MM.1S (cell line): ENCODE results near the gene ISG20.

Experiments used
- DNase-seq: peaks from one replicate; pipeline ENCODE4 v3.0.0-alpha.2; 2015
- H2AFZ ChIP-seq: fragments of 300-600 bp; sonication (generic); 2 replicates; pipeline ENCODE4 v1.6.0; 2016; ENCODE audit warnings: antibody characterized with exemption, low read length
- H3F3A ChIP-seq: fragments of 300-600 bp; sonication (generic); 2 replicates; pipeline ENCODE4 v1.6.1; 2016; ENCODE audit warnings: mild to moderate bottlenecking, antibody characterized with exemption, low read length, moderate library complexity, mixed read lengths; ENCODE audit not compliant: insufficient read depth
- H3K27ac ChIP-seq: fragments of 300-600 bp; sonication (generic); 2 replicates; pipeline ENCODE4 v1.5.1; 2016; ENCODE audit warnings: mild to moderate bottlenecking, low read length
- H3K27me3 ChIP-seq: fragments of 300-600 bp; sonication (generic); replicated peaks from 2 replicates; pipeline ENCODE4 v1.6.0; 2016; ENCODE audit warnings: low read length; ENCODE audit not compliant: insufficient read depth
- H3K36me3 ChIP-seq: fragments of 300-600 bp; sonication (generic); replicated peaks from 2 replicates; pipeline ENCODE4 v1.6.1; 2016; ENCODE audit warnings: mild to moderate bottlenecking, low read length, mixed read lengths; ENCODE audit not compliant: insufficient read depth
- H3K4me1 ChIP-seq: fragments of 300-600 bp; sonication (generic); 2 replicates; pipeline ENCODE4 v1.6.1; 2016; ENCODE audit warnings: low read length, mixed read lengths
- H3K4me2 ChIP-seq: fragments of 300-600 bp; sonication (generic); 2 replicates; pipeline ENCODE4 v1.6.0; 2016; ENCODE audit warnings: low read depth, low read length
- H3K4me3 ChIP-seq: fragments of 300-600 bp; sonication (generic); 2 replicates; pipeline ENCODE4 v1.5.1; 2016; ENCODE audit warnings: low read length, mixed read lengths
- H3K79me2 ChIP-seq: fragments of 300-600 bp; sonication (generic); 2 replicates; pipeline ENCODE4 v1.6.1; 2016; ENCODE audit warnings: mixed run types, low read length, mixed read lengths
- H3K9ac ChIP-seq: fragments of 300-600 bp; sonication (generic); 2 replicates; pipeline ENCODE4 v1.6.1; 2016; ENCODE audit warnings: low read length, mixed read lengths
- H3K9me2 ChIP-seq: fragments of 300-600 bp; sonication (generic); replicated peaks from 2 replicates; pipeline ENCODE4 v1.6.1; 2016; ENCODE audit warnings: mild to moderate bottlenecking, low read length, mixed read lengths; ENCODE audit not compliant: insufficient read depth
- H3K9me3 ChIP-seq: fragments of 300-600 bp; sonication (generic); replicated peaks from 2 replicates; pipeline ENCODE4 v1.6.1; 2016; ENCODE audit warnings: mild to moderate bottlenecking, low read length, mixed read lengths; ENCODE audit not compliant: insufficient read depth
- H4K20me1 ChIP-seq: fragments of 300-600 bp; sonication (generic); 2 replicates; pipeline ENCODE4 v1.6.1; 2016; ENCODE audit warnings: mild to moderate bottlenecking, low read length, moderate library complexity, mixed read lengths; ENCODE audit not compliant: insufficient read depth
- EZH2 ChIP-seq: fragments of 300-600 bp; sonication (generic); optimal IDR thresholded peaks from 2 replicates; pipeline ENCODE3; 2017; ENCODE audit warnings: low read depth, mild to moderate bottlenecking, antibody characterized with exemption, low read length, mixed read lengths
- EZH2phosphoT487 ChIP-seq: fragments of 300-600 bp; sonication (generic); IDR thresholded peaks from 2 replicates; pipeline ENCODE4 v1.6.1; 2018; ENCODE audit warnings: antibody characterized with exemption, low read length
- TF ChIP-seq, protein P1 (sequence below): fragments of 300-600 bp; sonication (generic); IDR thresholded peaks from 2 replicates; pipeline ENCODE4 v1.5.1; 2016; ENCODE audit warnings: antibody characterized with exemption, low read length, mixed read lengths

The ISG20 gene

DNA sequence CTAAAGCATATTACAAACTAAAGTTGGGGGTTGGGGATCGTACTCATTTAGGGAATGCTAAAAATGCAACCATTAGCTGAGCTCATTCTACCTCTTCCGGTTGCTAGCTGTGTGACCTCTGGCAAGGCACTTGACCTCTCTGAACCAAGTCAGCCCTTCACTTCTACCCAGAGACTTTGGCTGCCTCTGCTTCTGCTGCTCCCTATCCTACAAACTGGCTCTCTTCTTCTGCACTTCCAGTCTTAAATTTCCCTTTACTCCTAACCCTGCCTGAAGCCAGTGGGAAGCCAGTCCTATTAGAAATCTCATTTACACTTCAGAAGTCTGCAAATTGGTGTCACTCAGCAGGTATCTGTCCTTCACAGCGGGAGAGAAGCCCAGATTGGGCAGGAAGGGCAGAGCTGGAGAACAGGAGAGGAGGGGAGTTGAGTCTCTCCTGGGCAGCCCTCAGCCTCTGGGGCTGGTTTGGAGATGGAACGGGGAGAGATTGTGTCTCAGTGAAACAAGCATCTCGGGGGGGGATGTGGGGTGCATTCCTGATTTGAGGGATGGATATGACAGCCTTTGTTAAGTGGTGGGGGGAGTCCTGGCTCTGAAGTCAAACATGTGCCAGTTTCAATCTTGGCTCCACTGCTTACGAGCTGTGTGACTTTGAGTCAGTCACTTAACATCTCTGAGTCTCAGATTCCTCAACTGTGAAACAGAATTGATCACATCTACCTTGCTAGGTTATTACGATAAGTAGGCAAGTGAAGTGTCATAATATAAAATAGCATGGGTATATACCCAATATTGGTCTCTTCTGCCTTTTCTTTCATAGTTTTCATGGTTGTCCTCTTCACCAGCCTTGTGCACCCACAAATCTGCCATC, 25.5 kb upstream of the ISG20 start:
- Histone ChIP-seq H3K9me3 (no peaks in the 10 kb centered on the region), H3K4me2 (no peak overlapping the region), H3K36me3 (no peaks in the 10 kb centered on the region), H3K79me2 (no peaks in the 10 kb centered on the region), H3F3A (no peaks in the 10 kb centered on the region), H3K9me2 (no peaks in the 10 kb centered on the region), H4K20me1 (no peaks in the 10 kb centered on the region), H3K27ac (no peak overlapping the region), H3K4me1 (no peaks in the 10 kb centered on the region), H2AFZ (no peak overlapping the region), H3K27me3 (no peaks in the 10 kb centered on the region; the same call in 1 of the 2 replicates), H3K4me3 (no peak overlapping the region), H3K9ac (no peak overlapping the region)
- no peak for DNase-seq
- TF ChIP-seq EZH2 (no peak), EZH2phosphoT487 (no peak)
- TF ChIP-seq, protein P1, sequence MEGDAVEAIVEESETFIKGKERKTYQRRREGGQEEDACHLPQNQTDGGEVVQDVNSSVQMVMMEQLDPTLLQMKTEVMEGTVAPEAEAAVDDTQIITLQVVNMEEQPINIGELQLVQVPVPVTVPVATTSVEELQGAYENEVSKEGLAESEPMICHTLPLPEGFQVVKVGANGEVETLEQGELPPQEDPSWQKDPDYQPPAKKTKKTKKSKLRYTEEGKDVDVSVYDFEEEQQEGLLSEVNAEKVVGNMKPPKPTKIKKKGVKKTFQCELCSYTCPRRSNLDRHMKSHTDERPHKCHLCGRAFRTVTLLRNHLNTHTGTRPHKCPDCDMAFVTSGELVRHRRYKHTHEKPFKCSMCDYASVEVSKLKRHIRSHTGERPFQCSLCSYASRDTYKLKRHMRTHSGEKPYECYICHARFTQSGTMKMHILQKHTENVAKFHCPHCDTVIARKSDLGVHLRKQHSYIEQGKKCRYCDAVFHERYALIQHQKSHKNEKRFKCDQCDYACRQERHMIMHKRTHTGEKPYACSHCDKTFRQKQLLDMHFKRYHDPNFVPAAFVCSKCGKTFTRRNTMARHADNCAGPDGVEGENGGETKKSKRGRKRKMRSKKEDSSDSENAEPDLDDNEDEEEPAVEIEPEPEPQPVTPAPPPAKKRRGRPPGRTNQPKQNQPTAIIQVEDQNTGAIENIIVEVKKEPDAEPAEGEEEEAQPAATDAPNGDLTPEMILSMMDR = no peak

DNA sequence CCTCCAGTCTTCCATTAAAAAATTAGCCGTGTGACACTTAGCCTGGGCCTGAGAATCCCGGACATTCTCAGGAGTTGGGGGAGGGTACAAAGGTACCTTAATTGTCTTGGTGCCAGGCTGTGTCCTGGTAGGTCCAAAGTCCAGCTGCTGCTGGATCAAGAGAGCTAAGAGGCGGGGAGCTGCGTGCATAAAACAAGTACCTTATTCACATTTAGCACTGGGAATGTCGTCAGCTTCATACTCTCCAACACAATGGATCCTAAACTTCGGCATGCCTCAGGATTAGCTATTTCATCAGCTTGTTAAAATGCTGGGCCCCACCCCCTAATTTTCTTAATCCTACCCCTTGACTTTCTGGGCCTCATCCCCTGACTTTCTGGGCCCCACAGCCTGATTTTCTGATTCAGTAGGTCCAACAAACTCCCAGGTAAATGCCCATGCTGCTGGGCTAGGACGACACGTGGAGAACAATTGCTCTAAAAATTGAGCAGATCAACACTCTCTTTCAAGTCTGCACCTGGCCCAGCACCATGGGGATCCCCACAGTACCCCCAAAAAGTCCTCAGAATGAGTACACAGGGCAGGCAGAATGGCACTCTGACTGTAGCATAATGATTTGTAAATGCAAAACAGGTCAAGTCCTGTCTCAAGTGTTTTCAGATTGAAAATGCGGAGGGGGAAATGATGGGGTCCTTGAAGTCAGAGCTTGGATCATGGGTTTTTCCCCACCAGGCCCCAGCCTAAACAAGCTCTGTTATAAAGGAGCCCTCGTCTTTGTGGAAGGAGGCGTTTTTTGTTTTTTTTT, 23.3 kb upstream of the ISG20 start:
- no peak for DNase-seq
- Histone ChIP-seq H3K4me2 (no peak overlapping the region), H3K79me2 (no peaks in the 10 kb centered on the region), H4K20me1 (no peaks in the 10 kb centered on the region), H3K27ac (no peak overlapping the region), H3K9me3 (no peaks in the 10 kb centered on the region), H2AFZ (no peak overlapping the region), H3K27me3 (no peaks in the 10 kb centered on the region), H3K9me2 (no peaks in the 10 kb centered on the region), H3K9ac (no peak overlapping the region), H3K36me3 (no peaks in the 10 kb centered on the region), H3K4me3 (no peak overlapping the region), H3F3A (no peaks in the 10 kb centered on the region), H3K4me1 (peaks cover under 1% of the 10 kb centered on the region; the same call in 1 of the 2 replicates)
- no peak for TF ChIP-seq EZH2phosphoT487
- no peak for TF ChIP-seq EZH2
- TF ChIP-seq, protein P1 = no peak

DNA sequence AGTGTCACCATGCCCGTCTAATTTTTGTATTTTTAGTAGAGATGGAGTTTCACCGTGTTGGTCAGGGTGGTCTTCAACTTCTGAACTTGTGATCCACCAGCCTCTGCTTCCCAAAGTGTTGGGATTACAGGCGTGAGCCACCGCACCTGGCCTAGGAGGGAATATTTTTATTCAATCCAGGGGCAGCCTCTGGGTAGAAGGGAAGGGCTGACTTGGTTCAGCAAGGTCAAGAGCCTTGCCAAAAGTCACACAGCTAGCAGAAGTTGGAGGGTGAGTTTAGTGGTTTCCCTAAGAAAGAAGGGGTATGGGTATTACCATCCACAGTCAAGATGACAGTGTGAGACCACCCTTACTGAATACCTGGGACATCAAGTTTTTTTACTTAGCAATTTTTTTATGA, 22.6 kb upstream of the ISG20 start:
- Histone ChIP-seq H3K27ac (no peak overlapping the region), H3K79me2 (peaks cover 2% of the 10 kb centered on the region), H3K9ac (no peak overlapping the region), H2AFZ (no peak overlapping the region), H3K4me1 (peaks cover 3% of the 10 kb centered on the region; the same call in 1 of the 2 replicates), H3K4me2 (no peak overlapping the region), H3K9me3 (no peaks in the 10 kb centered on the region), H3K27me3 (no peaks in the 10 kb centered on the region), H4K20me1 (no peaks in the 10 kb centered on the region), H3K9me2 (no peaks in the 10 kb centered on the region), H3K36me3 (no peaks in the 10 kb centered on the region), H3F3A (no peaks in the 10 kb centered on the region), H3K4me3 (no peak overlapping the region)
- TF ChIP-seq, protein P1 = no peak
- no peak for TF ChIP-seq EZH2
- no peak for TF ChIP-seq EZH2phosphoT487
- no peak for DNase-seq
